ENCODE results near the gene TRAPPC3L. TPM values are rescaled to one million over a fixed set of nuclear protein-coding genes. Genes with fewer than 3 reads are reported as not detected.

Gene TRAPPC3L
- total RNA-seq, 1 donor = not detected

DNA sequence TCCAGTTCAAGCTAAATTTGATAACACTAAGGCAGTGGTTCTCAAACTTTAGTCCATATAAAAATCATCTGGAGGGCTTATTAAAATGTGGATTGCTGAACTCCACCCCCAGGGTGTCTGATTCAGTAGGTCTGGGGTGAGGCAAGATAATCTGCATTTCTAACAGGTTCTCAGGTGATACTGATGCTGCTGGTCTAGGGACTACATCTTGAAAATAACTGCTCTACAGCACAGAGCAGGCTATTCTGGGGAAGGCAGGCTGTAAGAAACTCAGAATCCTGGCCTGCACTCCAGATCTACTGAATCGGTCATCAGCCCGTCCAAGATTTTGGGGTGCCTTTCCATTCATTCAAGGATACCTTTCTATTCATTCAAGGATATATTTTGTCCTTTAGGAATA, 22.6 kb downstream of the TRAPPC3L start:
- no peak overlapping the region for H3K4me3 ChIP-seq (ENCODE audit: low read depth, low read length)
- no peak for DNase-seq (ENCODE audit: low read depth)
- TF ChIP-seq, protein P1, sequence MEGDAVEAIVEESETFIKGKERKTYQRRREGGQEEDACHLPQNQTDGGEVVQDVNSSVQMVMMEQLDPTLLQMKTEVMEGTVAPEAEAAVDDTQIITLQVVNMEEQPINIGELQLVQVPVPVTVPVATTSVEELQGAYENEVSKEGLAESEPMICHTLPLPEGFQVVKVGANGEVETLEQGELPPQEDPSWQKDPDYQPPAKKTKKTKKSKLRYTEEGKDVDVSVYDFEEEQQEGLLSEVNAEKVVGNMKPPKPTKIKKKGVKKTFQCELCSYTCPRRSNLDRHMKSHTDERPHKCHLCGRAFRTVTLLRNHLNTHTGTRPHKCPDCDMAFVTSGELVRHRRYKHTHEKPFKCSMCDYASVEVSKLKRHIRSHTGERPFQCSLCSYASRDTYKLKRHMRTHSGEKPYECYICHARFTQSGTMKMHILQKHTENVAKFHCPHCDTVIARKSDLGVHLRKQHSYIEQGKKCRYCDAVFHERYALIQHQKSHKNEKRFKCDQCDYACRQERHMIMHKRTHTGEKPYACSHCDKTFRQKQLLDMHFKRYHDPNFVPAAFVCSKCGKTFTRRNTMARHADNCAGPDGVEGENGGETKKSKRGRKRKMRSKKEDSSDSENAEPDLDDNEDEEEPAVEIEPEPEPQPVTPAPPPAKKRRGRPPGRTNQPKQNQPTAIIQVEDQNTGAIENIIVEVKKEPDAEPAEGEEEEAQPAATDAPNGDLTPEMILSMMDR (IDR thresholded peaks at IDR 0.05; ENCODE audit: insufficient read depth, low read depth, low read length) = no peak

DNA sequence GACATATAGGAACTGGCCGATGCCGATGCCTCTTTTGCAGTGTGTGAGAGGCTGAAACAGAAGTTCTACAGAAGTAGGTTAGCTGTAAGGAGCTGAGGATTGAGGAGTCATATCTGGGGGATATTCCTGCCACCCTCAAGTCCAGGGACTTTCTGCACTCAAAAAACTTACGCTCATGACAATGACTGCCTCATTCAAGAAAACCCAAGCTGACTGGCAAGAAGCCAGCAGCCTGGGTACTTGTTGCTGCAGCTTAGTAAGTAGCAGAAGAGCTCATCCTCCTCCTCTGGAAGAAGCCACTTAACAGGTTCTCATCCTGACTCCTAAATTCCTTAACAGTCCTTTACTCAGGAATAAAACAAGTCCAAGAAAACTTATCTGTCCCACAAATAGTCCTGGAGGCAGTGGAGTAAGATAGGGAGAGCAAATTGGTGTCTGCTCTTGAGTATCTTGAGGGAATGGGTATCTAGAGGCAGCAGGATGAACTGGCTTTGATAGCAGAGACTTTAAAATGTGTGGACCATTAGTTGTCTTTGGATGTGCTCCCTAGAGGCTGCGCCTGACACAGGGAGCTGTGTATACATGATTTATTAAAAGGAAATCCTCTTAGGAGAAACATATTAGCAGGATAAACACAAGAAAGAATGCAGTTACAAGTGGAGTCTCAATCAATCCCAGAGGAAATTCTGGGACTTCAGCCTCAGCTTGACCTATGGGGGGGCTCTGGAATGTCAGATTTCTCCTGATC, 26.7 kb downstream of the TRAPPC3L start:
- no peak for DNase-seq (ENCODE audit: low read depth)
- TF ChIP-seq, protein P1 (IDR thresholded peaks at IDR 0.05; ENCODE audit: insufficient read depth, low read depth, low read length) = no peak
- H3K4me3 ChIP-seq (ENCODE audit: low read depth, low read length) = no peak overlapping the region

DNA sequence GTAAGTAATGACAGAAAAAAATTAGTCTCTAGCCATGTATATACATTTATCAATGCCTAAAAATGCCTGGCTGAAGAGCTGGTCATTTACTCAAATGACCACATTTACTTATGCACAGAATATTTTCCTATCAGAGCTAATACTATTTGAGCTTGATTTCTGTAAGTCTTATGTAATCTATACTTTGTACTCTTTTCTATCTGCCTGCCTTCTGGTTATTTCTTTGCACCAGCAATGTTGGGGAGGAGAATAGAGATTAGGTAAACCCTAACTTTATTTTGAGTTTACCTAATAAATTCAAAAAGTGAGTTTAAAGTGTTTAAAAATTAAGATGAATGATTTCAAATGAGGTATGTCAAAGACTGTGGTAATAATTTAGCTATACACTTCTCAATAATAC, 30.3 kb downstream of the TRAPPC3L start:
- TF ChIP-seq, protein P1 (IDR thresholded peaks at IDR 0.05; ENCODE audit: insufficient read depth, low read depth, low read length) = no peak
- no peak for DNase-seq (ENCODE audit: low read depth)
- no peak overlapping the region for H3K4me3 ChIP-seq (ENCODE audit: low read depth, low read length)

DNA sequence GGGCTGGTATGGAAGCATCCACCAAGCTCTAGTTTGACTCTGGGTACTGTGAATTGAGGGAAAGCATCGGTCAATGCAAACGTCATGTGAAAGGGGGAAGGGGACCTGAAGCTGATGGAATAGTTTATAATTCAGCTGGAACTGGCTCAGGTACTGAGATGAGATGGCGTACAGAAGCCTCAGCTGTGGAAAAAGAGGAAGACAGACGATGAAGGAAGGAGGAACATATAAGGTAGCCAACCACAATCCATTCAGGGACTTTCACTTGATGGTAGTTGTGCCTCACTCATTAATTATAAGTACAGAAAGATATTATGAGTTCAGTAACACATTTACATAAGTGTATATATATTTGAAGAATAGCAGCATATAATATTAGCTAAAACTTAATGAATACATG, 31.4 kb downstream of the TRAPPC3L start:
- no peak for DNase-seq (ENCODE audit: low read depth)
- no peak overlapping the region for H3K4me3 ChIP-seq (ENCODE audit: low read depth, low read length)

DNA sequence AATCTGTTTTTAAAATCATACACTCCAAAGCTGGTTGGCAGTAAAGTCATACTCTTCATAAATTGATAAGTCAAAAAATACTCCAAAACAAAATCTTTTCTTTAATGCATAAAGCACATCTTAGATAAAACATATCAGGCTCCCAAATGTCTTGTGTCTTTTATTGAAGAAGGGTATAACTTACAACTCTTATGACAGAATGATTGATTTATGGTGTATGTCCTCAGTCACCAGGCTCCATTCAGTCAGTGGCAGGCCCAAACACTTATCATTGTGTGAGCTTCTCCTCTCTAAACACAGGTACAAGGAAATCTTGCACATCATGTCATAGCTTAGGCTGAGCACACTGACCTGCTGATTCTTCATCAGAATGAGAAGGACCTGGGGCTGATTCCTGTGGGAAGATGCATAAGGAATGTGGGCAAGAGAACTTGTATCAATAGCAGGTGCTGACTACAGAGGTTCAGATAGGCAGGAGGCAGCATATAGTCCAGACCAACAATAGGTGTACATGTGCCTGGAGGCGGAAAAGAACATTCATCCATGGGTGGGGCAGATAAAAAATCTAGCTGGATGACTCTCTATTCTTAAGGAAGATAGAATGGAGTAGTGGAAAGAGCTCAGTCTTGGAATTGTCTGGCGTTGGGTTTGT, 32.1 kb downstream of the TRAPPC3L start:
- H3K4me3 ChIP-seq (ENCODE audit: low read depth, low read length) = no peak overlapping the region
- no peak for DNase-seq (ENCODE audit: low read depth)
- TF ChIP-seq, protein P1 (IDR thresholded peaks at IDR 0.05; ENCODE audit: insufficient read depth, low read depth, low read length) = no peak

More for the DNA sequence above, 31.4 kb downstream of the TRAPPC3L start:
- TF ChIP-seq, protein P1 (IDR thresholded peaks at IDR 0.05; ENCODE audit: insufficient read depth, low read depth, low read length) = no peak

DNA sequence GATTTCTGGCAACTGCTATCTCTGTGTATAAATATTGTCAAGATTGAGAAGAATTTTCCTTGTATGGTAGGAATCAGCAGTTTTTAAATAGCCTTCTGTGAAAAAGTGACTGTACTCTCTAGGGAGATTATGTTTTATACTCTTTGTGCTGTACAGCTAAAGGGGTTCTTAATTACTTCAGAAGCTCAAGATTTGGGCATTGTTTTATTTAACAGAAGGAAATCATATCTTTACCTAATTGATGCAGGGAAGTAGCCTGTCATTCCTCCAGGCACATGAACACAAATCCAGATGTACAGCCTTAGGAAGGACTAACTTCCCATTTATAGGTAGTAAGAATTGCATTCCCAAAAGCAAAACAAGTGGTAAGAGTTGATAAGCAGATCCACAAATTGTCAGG, 32.8 kb downstream of the TRAPPC3L start:
- DNase-seq (ENCODE audit: low read depth) = no peak

More for the DNA sequence above, 32.8 kb downstream of the TRAPPC3L start:
- TF ChIP-seq, protein P1 (IDR thresholded peaks at IDR 0.05; ENCODE audit: insufficient read depth, low read depth, low read length) = no peak
- H3K4me3 ChIP-seq (ENCODE audit: low read depth, low read length) = peak overlapping the region; percentile 50
